GM12892 (cell line): ENCODE results near the gene KRTAP12-1.

Experiments used
- POLR2A ChIP-seq: IDR thresholded peaks from 2 replicates; pipeline ENCODE4 v1.6.1; 2011; ENCODE audit warnings: low read depth, low read length, control low read depth
- POLR2AphosphoS5 ChIP-seq: IDR thresholded peaks from 2 replicates; pipeline ENCODE4 v1.6.1; 2011; ENCODE audit warnings: low read depth, low read length, control low read depth
- TAF1 ChIP-seq: IDR thresholded peaks from 2 replicates; pipeline ENCODE4 v1.6.1; 2011; ENCODE audit warnings: low read depth, mild to moderate bottlenecking, control low read depth, low read length, borderline replicate concordance

- no peak for TF ChIP-seq POLR2A
- no peak for TF ChIP-seq POLR2AphosphoS5
- no peak for TF ChIP-seq TAF1
Measured at GRCh38 chr21:44696572-44696971, 14.6 kb upstream of the KRTAP12-1 start.
